Lower leg skin (tissue), 4 donors: ENCODE measurements around the gene PANK1. TPM values are rescaled to one million over a fixed set of nuclear protein-coding genes. Genes with fewer than 3 reads are reported as not detected.

ENCODE experiments used
- DNase-seq, 2 donors: peaks; one replicate each; pipeline ENCODE4 v3.0.0-alpha.2; 2019; ENCODE audit warnings: low spot score in 2 of 2
- H3K4me3 ChIP-seq: fragments of 200-600 bp; sonication (generic); 2 replicates; pipeline ENCODE4 v1.5.1; 2017; ENCODE audit warnings: mild to moderate bottlenecking, low read depth; ENCODE audit not compliant: poor library complexity, severe bottlenecking
- CTCF ChIP-seq, 3 donors: fragments of 450-650 bp; IDR thresholded peaks; one replicate each; pipeline ENCODE4 v1.5.1; 2016; ENCODE audit warnings: antibody characterized with exemption in 3 of 3, mild to moderate bottlenecking in 3 of 3, moderate library complexity in 2 of 3
- POLR2A ChIP-seq, 2 donors: fragments of 450-650 bp; IDR thresholded peaks; one replicate each; pipeline ENCODE4 v1.6.1; 2016 to 2017; ENCODE audit warnings: antibody characterized with exemption in 2 of 2, mild to moderate bottlenecking in 1 of 2, moderate library complexity in 1 of 2
- WGBS, 2 donors: methylation state at CpG; one replicate each; pipeline ENCODE4 v1.1.5; 2018; 5-methylcytosine and 5-hydroxymethylcytosine counted together
- intact Hi-C: fragments of 100-400 bp; cut with DNase I; formaldehyde crosslinking; loops from one replicate; pipeline ENCODE4 v1.15.0; 2023; ENCODE audit warnings: low total_unique reads
- total RNA-seq, 4 donors: library from RNA; depleted of rRNA; stranded (reverse); fragments of >200 nt; gene quantifications; one replicate each; pipeline ENCODE4 v1.1.0, GENCODE V29; 2016

Gene PANK1
- total RNA-seq, 4 donors from 2014 or later, result 10.8 to 36.3 (median 30.2) TPM

- DNase-seq, result no peak
- H3K4me3 ChIP-seq, result no peak overlapping the region
- intact Hi-C loops, result no loop called here
- WGBS, 2 donors, result 77 to 81% methylated on average over 3 of the region's 3 CpGs
- TF ChIP-seq CTCF (IDR thresholded peaks at IDR 0.05) (no peak), POLR2A (IDR thresholded peaks at IDR 0.05) (no peak)
These were observed 23.5 kb upstream of the PANK1 start for GRCh38 chr10:89668386-89669071.

- H3K4me3 ChIP-seq, result no peak overlapping the region
- DNase-seq, result no peak
- intact Hi-C loops, result no loop called here
- WGBS, 2 donors, result 85 to 93% methylated on average over 1 of the region's 1 CpG
- TF ChIP-seq CTCF (IDR thresholded peaks at IDR 0.05) (no peak), POLR2A (IDR thresholded peaks at IDR 0.05) (no peak)
These were observed 21.1 kb upstream of the PANK1 start for GRCh38 chr10:89666138-89666537.

- no peak for DNase-seq
- WGBS, 2 donors, result 56 to 72% methylated on average over 2 of the region's 2 CpGs
- intact Hi-C loops, result no loop called here
- no peak for TF ChIP-seq CTCF (IDR thresholded peaks at IDR 0.05)
- no peak for TF ChIP-seq POLR2A (IDR thresholded peaks at IDR 0.05)
- no peak overlapping the region for H3K4me3 ChIP-seq
These were observed 20.3 kb upstream of the PANK1 start for GRCh38 chr10:89665302-89665701.

GRCh38 chr10:89664203-89664602, 19.2 kb upstream of the PANK1 start:
- TF ChIP-seq CTCF (IDR thresholded peaks at IDR 0.05), result no peak
- no peak for TF ChIP-seq POLR2A (IDR thresholded peaks at IDR 0.05)
- intact Hi-C loops, result no loop called here
- WGBS, 2 donors, result 57 to 69% methylated on average over 3 of the region's 3 CpGs
- no peak overlapping the region for H3K4me3 ChIP-seq
- DNase-seq, result no peak

DNA sequence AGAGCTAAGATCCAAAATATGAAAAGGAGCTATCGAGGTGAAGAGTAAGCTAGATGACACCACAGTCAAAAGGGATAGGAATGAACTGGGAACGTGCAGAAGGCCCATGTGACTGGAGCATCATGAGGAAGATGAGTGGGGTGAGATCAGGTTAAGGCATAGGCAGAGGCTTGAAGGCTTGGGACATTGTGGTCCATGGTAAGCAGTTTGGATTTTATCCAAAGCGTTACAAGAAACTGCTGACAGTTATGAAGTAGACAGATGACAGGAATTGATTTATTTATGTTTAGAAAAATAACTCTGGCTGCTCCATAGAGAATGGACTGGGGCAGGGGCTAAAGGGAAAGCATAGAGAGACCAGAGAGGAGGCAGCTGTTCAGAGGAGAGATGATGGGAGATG, 18.1 kb upstream of the PANK1 start:
- no peak overlapping the region for H3K4me3 ChIP-seq
- 75 to 79% methylated on average over 3 of the region's 3 CpGs for WGBS, 2 donors
- intact Hi-C loops, result no loop called here
- no peak for DNase-seq
- no peak for TF ChIP-seq POLR2A (IDR thresholded peaks at IDR 0.05)
- no peak for TF ChIP-seq CTCF (IDR thresholded peaks at IDR 0.05)

- TF ChIP-seq CTCF (IDR thresholded peaks at IDR 0.05) (no peak), POLR2A (IDR thresholded peaks at IDR 0.05) (no peak)
- H3K4me3 ChIP-seq, result no peak overlapping the region
- DNase-seq, result no peak
- intact Hi-C loops, result no loop called here
- 84 to 95% methylated on average over 2 of the region's 2 CpGs for WGBS, 2 donors
These were observed 17.6 kb upstream of the PANK1 start for GRCh38 chr10:89662596-89662995.
